CD4-positive, alpha-beta T cell treated with Interleukin-15 for 1 hour (primary cell): Measurements from ENCODE around the gene GHRH.

ENCODE experiments used
- DNase-seq: peaks from one replicate; pipeline ENCODE4 v3.0.0-alpha.2; 2020

The GHRH gene

GRCh38 chr20:37202267-37202943, 59.2 kb downstream of the GHRH start:
- DNase-seq = no peak

GRCh38 chr20:37201827-37202162, 59.8 kb downstream of the GHRH start:
- no peak for DNase-seq
